IMR-90 (cell line): ENCODE data around the gene RBFOX1. TPM values are rescaled to one million over a fixed set of nuclear protein-coding genes. Genes with fewer than 3 reads are reported as not detected.

Experiments used
- ATAC-seq: fragments of 200-7000 bp; cut with Tn5 transposase; 2 replicates; pipeline ENCODE4 v1.9.1; 2020; ENCODE audit warnings: low read depth, mild to moderate bottlenecking, moderate library complexity
- BruUV-seq: library from RNA; stranded (reverse); fragments of 400-500 nt; replicated peaks from 2 replicates; lab custom pipeline; 2021; lab: Mats Ljungman, UMichigan
- CTCF ChIA-PET: fragments of 300-600 bp; formaldehyde crosslinking; extraction: SDS; loops from one replicate; lab custom pipeline; 2021; ENCODE audit warnings: antibody characterized with exemption; lab: Yijun Ruan, JAX
- POLR2A ChIA-PET: fragments of 300-600 bp; sonication (Branson Sonifier 250); formaldehyde crosslinking; loops from one replicate; lab custom pipeline; 2022; ENCODE audit warnings: antibody characterized with exemption; ENCODE audit not compliant: unreplicated experiment; lab: Charles Lee
- DNase-seq: peaks from one replicate; pipeline ENCODE4 v3.0.0; 2013
- H2AFZ ChIP-seq: replicated peaks from 2 replicates; pipeline ENCODE3; 2013; ENCODE audit warnings: low read length, mild to moderate bottlenecking; ENCODE audit not compliant: poor library complexity
- H2AK5ac ChIP-seq: 2 replicates; pipeline ENCODE4 v1.6.1; 2013; ENCODE audit warnings: low read depth, low read length, inconsistent platforms
- H2AK9ac ChIP-seq: replicated peaks from 2 replicates; pipeline ENCODE3; 2013; ENCODE audit warnings: mild to moderate bottlenecking, low read depth, low read length, moderate library complexity; ENCODE audit not compliant: poor library complexity
- H2BK120ac ChIP-seq: 2 replicates; pipeline ENCODE4 v1.6.1; 2013; ENCODE audit warnings: low read depth, low read length, inconsistent platforms
- H2BK15ac ChIP-seq: 3 replicates; pipeline ENCODE4 v1.6.1; 2013; ENCODE audit warnings: low read depth, low read length, inconsistent platforms
- H2BK20ac ChIP-seq: 2 replicates; pipeline ENCODE4 v1.6.1; 2013; ENCODE audit warnings: low read depth, mild to moderate bottlenecking, inconsistent platforms, low read length, moderate library complexity
- H2BK5ac ChIP-seq: 2 replicates; pipeline ENCODE4 v1.6.1; 2013; ENCODE audit warnings: mild to moderate bottlenecking, low read depth, low read length, inconsistent platforms; ENCODE audit not compliant: poor library complexity, severe bottlenecking
- H3K14ac ChIP-seq: replicated peaks from 2 replicates; pipeline ENCODE4 v1.6.1; 2013; ENCODE audit warnings: low read depth, low read length, inconsistent platforms
- H3K18ac ChIP-seq: 2 replicates; pipeline ENCODE4 v1.6.1; 2013; ENCODE audit warnings: low read depth, low read length, control low read depth
- H3K23ac ChIP-seq: 2 replicates; pipeline ENCODE4 v1.6.1; 2013; ENCODE audit warnings: low read depth, low read length, inconsistent platforms
- H3K27ac ChIP-seq: 2 replicates; pipeline ENCODE4 v1.5.1; 2013; ENCODE audit warnings: mild to moderate bottlenecking, control low read depth, low read length; ENCODE audit not compliant: insufficient read depth
- H3K27me3 ChIP-seq: 2 replicates; pipeline ENCODE4 v1.6.1; 2013; ENCODE audit warnings: low read length; ENCODE audit not compliant: control insufficient read depth, insufficient read depth
- H3K36me3 ChIP-seq: 2 replicates; pipeline ENCODE4 v1.6.1; 2013; ENCODE audit warnings: low read length, mixed read lengths; ENCODE audit not compliant: control insufficient read depth, insufficient read depth
- H3K4ac ChIP-seq: 2 replicates; pipeline ENCODE4 v1.6.1; 2013; ENCODE audit warnings: low read depth, low read length, inconsistent platforms
- H3K4me1 ChIP-seq: 2 replicates; pipeline ENCODE4 v1.6.1; 2013; ENCODE audit warnings: low read length, mixed read lengths; ENCODE audit not compliant: control insufficient read depth, insufficient read depth
- H3K4me2 ChIP-seq: 2 replicates; pipeline ENCODE4 v1.6.1; 2013; ENCODE audit warnings: low read depth, mild to moderate bottlenecking, control low read depth, low read length, moderate library complexity
- H3K4me3 ChIP-seq: 2 replicates; pipeline ENCODE4 v1.5.1; 2013; ENCODE audit warnings: low read depth, mild to moderate bottlenecking, control low read depth, low read length, moderate library complexity; ENCODE audit not compliant: insufficient read depth
- H3K56ac ChIP-seq: 2 replicates; pipeline ENCODE4 v1.6.1; 2013; ENCODE audit warnings: low read length, inconsistent platforms; ENCODE audit not compliant: insufficient read depth; ENCODE audit errors: extremely low read depth
- H3K79me1 ChIP-seq, 2 experiments: 2 replicates each; pipeline ENCODE4 v1.6.1; 2013; ENCODE audit warnings: low read length in 2 of 2, inconsistent platforms in 1 of 2, low read depth in 1 of 2
- H3K9ac ChIP-seq: 2 replicates; pipeline ENCODE4 v1.6.1; 2013; ENCODE audit warnings: low read depth, low read length, control low read depth
- H3K9me1 ChIP-seq: 2 replicates; pipeline ENCODE4 v1.6.1; 2013; ENCODE audit warnings: low read length, inconsistent platforms; ENCODE audit not compliant: insufficient read depth
- H3K9me3 ChIP-seq: 2 replicates; pipeline ENCODE4 v1.6.1; 2013; ENCODE audit warnings: low read length; ENCODE audit not compliant: control insufficient read depth, insufficient read depth
- H4K20me1 ChIP-seq: 2 replicates; pipeline ENCODE4 v1.6.1; 2013; ENCODE audit warnings: low read length, inconsistent platforms; ENCODE audit not compliant: insufficient read depth
- H4K5ac ChIP-seq: 2 replicates; pipeline ENCODE4 v1.6.1; 2013; ENCODE audit warnings: mild to moderate bottlenecking, low read depth, low read length, control low read depth
- H4K8ac ChIP-seq, 2 experiments: 2 replicates each; pipeline ENCODE4 v1.6.1; 2013; ENCODE audit warnings: low read depth in 2 of 2, low read length in 2 of 2, control low read depth in 1 of 2, inconsistent platforms in 1 of 2
- H4K91ac ChIP-seq: 2 replicates; pipeline ENCODE4 v1.6.1; 2013; ENCODE audit warnings: low read depth, low read length, inconsistent platforms; ENCODE audit not compliant: insufficient read depth
- BHLHE40 ChIP-seq: fragments of 150-350 bp; IDR thresholded peaks from 2 replicates; pipeline ENCODE4 v1.6.1; 2016; ENCODE audit warnings: mild to moderate bottlenecking, low read depth, low read length
- CEBPB ChIP-seq: IDR thresholded peaks from 2 replicates; pipeline ENCODE4 v1.6.1; 2012; ENCODE audit warnings: low read depth, low read length, improper control_type of control experiment
- CHD1 ChIP-seq: IDR thresholded peaks from 2 replicates; pipeline ENCODE4 v1.6.1; 2012; ENCODE audit warnings: low read depth, low read length, improper control_type of control experiment
- MAZ ChIP-seq: IDR thresholded peaks from 2 replicates; pipeline ENCODE4 v1.6.1; 2012; ENCODE audit warnings: low read depth, mild to moderate bottlenecking, low read length, improper control_type of control experiment, moderate library complexity, borderline replicate concordance
- NFE2L2 ChIP-seq: fragments of 150-350 bp; IDR thresholded peaks from 2 replicates; pipeline ENCODE4 v1.6.1; 2016; ENCODE audit warnings: low read depth, mild to moderate bottlenecking, low read length
- RAD21 ChIP-seq: IDR thresholded peaks from 2 replicates; pipeline ENCODE4 v1.6.1; 2012; ENCODE audit warnings: low read length, improper control_type of control experiment
- RFX5 ChIP-seq: IDR thresholded peaks from 2 replicates; pipeline ENCODE4 v1.8.0; 2012; ENCODE audit warnings: low read depth, mild to moderate bottlenecking, low read length, moderate library complexity
- WGBS, 2 experiments: methylation state at CpG; one replicate each; pipeline versions ENCODE4 v1.1.5 to v1.1.7; 2013; ENCODE audit warnings: missing lambda C conversion rate in 2 of 2; ENCODE audit not compliant: insufficient read length in 1 of 2; ENCODE audit errors: extremely low coverage in 2 of 2; 5-methylcytosine and 5-hydroxymethylcytosine counted together
- dilution Hi-C: fragments of 300-500 bp; cut with HindIII; formaldehyde crosslinking; loops from one replicate; pipeline ENCODE4 v1.14.3; 2018; ENCODE audit warnings: low sequenced_read_pairs; ENCODE audit not compliant: unreplicated experiment
- in situ Hi-C: fragments of 300-500 bp; cut with MboI; formaldehyde crosslinking; loops from 3 replicates; pipeline ENCODE4 v1.14.3; 2019; ENCODE audit warnings: low sequenced_read_pairs, inconsistent platforms, mixed read lengths
- intact Hi-C: fragments of 100-400 bp; cut with micrococcal nuclease; formaldehyde crosslinking; loops from 2 replicates; pipeline ENCODE4 v1.10.0; 2022
- polyA plus RNA-seq, 3 experiments: library from polyadenylated mRNA; depleted of rRNA; stranded (reverse); fragments of >200 nt; gene quantifications; 2 replicates each; pipeline ENCODE4 v1.2.3, GENCODE V29; 2012; ENCODE audit warnings: low replicate concordance in 1 of 3
- total RNA-seq: library from RNA; depleted of rRNA; stranded (reverse); fragments of >200 nt; gene quantifications from 2 replicates; pipeline ENCODE4 v1.2.3, GENCODE V29; 2012

The RBFOX1 gene
- total and polyA plus RNA-seq, 2 of the 4 experiments (the other 2 are of a cell fraction): not detected

DNA sequence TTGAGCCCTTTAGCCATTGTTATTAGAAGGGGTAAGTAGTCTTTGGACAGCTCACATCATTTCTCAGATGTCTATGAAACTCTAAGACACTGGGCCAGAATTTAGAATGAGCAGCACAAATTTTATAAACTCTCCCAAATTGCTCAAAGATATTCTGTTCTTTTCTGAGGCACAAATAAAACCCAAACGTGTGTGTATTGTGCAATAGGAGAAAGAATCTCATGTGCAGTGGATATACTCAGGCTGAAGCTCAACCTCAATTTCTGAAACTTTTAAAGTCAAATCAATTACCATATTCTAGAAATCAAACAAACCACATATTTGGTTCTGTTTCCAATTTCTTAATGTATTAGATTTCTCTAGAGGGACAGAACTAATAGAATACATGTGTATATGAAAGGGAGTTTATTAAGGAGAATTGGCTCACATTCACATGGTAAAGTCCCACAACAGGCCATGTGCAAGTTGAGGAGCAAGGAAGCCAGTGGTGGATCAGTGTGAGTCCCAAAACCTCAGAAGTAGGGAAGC is 403.6 kb downstream of the RBFOX1 start:
- no peak overlapping the region for H2AFZ ChIP-seq
- BruUV-seq: no TSS peak
- ChIA-PET POLR2A (no interaction called here), CTCF (no interaction called here)
- H2BK20ac ChIP-seq: no peak overlapping the region
- no peaks in the 10 kb centered on the region for H3K4me1 ChIP-seq
- H3K23ac ChIP-seq: no peak overlapping the region
- intact Hi-C loops: no loop called here
- H3K9me3 ChIP-seq: peaks cover 17% of the 10 kb centered on the region
- no peak overlapping the region for H3K4me2 ChIP-seq
- no peak overlapping the region for H3K9ac ChIP-seq
- H3K14ac ChIP-seq: no peak overlapping the region
- no peak overlapping the region for H2AK9ac ChIP-seq
- H2BK15ac ChIP-seq: no peak overlapping the region
- no peak overlapping the region for H3K56ac ChIP-seq
- H4K5ac ChIP-seq: no peak overlapping the region
- H2AK5ac ChIP-seq: no peak overlapping the region
- H3K27ac ChIP-seq: no peak overlapping the region
- H3K9me1 ChIP-seq: no peaks in the 10 kb centered on the region
- H2BK120ac ChIP-seq: no peak overlapping the region
- no peaks in the 10 kb centered on the region for H4K20me1 ChIP-seq
- H3K79me1 ChIP-seq: no peaks in the 10 kb centered on the region
- dilution Hi-C loops: no loop called here
- DNase-seq (no peak), ATAC-seq (no peak)
- no peak overlapping the region for H3K4ac ChIP-seq
- TF ChIP-seq BHLHE40 (no peak), RFX5 (no peak), CHD1 (no peak), RAD21 (no peak), MAZ (no peak), NFE2L2 (no peak), CEBPB (peak; percentile 65)
- H4K8ac ChIP-seq: no peak overlapping the region
- H3K27me3 ChIP-seq: no peaks in the 10 kb centered on the region
- no peak overlapping the region for H2BK5ac ChIP-seq
- no peaks in the 10 kb centered on the region for H3K36me3 ChIP-seq
- no peak overlapping the region for H3K18ac ChIP-seq
- no peak overlapping the region for H4K91ac ChIP-seq
- in situ Hi-C loops: no loop called here
- WGBS, 2 experiments: no CpG with 5 or more reads among the region's 1 CpG
- H3K4me3 ChIP-seq: no peak overlapping the region
